ENCODE results near the gene TMEM131L. TPM values are rescaled to one million over a fixed set of nuclear protein-coding genes. Genes with fewer than 3 reads are reported as not detected.

The TMEM131L gene
- polyA plus RNA-seq, 2 of the 4 experiments (the other 2 are of a cell fraction): 3.4 to 5.0 TPM

GRCh38 chr4:153497091-153497531 is 31.0 kb downstream of the TMEM131L start:
- FAIRE-seq (no peak), DNase-seq (ENCODE audit: low read depth in 1 of 2, low spot score in 1 of 2) (peak in 1 of 2 experiments; percentile 3), ATAC-seq (no peak)
- TF ChIP-seq HEYL (CRISPR knock-in tag; IDR thresholded peaks at IDR 0.05): no peak
- TF ChIP-seq POLR2AphosphoS2 (conservative IDR thresholded peaks at IDR 0.05; ENCODE audit: low read length): no peak
- no peak for TF ChIP-seq EP300 (IDR thresholded peaks at IDR 0.05)
- TF ChIP-seq SMC3 (IDR thresholded peaks at IDR 0.05): no peak
- TF ChIP-seq KDM5A (IDR thresholded peaks at IDR 0.05): no peak
- no peak for TF ChIP-seq GATA3 (IDR thresholded peaks at IDR 0.05; ENCODE audit: borderline replicate concordance)
- TF ChIP-seq HOXB13 (CRISPR knock-in tag; IDR thresholded peaks at IDR 0.05; ENCODE audit: low read depth): no peak
- no peak for TF ChIP-seq FOSL2 (IDR thresholded peaks at IDR 0.05)
- TF ChIP-seq FOSL2 (CRISPR knock-in tag; IDR thresholded peaks at IDR 0.05): no peak
- no peak for TF ChIP-seq NR3C1 (IDR thresholded peaks at IDR 0.05)
- no peak for TF ChIP-seq HDAC2 (IDR thresholded peaks at IDR 0.05)
- no peak for TF ChIP-seq ESRRA (IDR thresholded peaks at IDR 0.05; ENCODE audit: borderline replicate concordance, low read length)
- TF ChIP-seq CBX2 (IDR thresholded peaks at IDR 0.05; ENCODE audit: borderline replicate concordance, low read depth): no peak
- no peak for TF ChIP-seq CEBPB (IDR thresholded peaks at IDR 0.05)
- TF ChIP-seq MAX (IDR thresholded peaks at IDR 0.05): no peak
- POLR2A ChIA-PET: no interaction called here
- Histone ChIP-seq H3K4me2 (no peak overlapping the region), H3K4me3 (no peak overlapping the region), H3K9me3 (no peaks in the 10 kb centered on the region), H3K27ac (no peak overlapping the region), H3K4me1 (0 out of 3 replicates have a peak, but pooled peaks cover 2% of the 10 kb centered on the region)
- CTCF ChIA-PET: no interaction called here
- 39% methylated on average over 4 of the region's 4 CpGs for WGBS (ENCODE audit: missing lambda C conversion rate)

- FAIRE-seq: no peak
- Histone ChIP-seq H3K4me3 (no peak overlapping the region), H3K4me2 (no peak overlapping the region), H3K9me3 (no peaks in the 10 kb centered on the region), H3K4me1 (0 out of 3 replicates have a peak, but pooled peaks cover 2% of the 10 kb centered on the region), H3K27ac (no peak overlapping the region)
- WGBS (ENCODE audit: missing lambda C conversion rate): 77% methylated on average over 9 of the region's 9 CpGs
- POLR2A ChIA-PET: interaction anchor here (0.6 kb wide), 1 partner anchor 24 kb away, joined by 3 read pairs; no protein-coding TSS in a partner anchor
- no peak for DNase-seq (ENCODE audit: low read depth in 1 of 2, low spot score in 1 of 2)
- CTCF ChIA-PET: interaction anchor here (0.6 kb wide), 1 partner anchor 169 kb away, joined by 4 read pairs; no protein-coding TSS in a partner anchor
- ATAC-seq: no peak
- TF ChIP-seq EHMT2 (IDR thresholded peaks at IDR 0.05; ENCODE audit: low read depth) (no peak), POLR2AphosphoS2 (conservative IDR thresholded peaks at IDR 0.05; ENCODE audit: low read length) (no peak), ATOH8 (CRISPR knock-in tag; IDR thresholded peaks at IDR 0.05; ENCODE audit: low read depth) (no peak), HOXB5 (CRISPR knock-in tag; IDR thresholded peaks at IDR 0.05) (no peak), NPAS2 (CRISPR knock-in tag; IDR thresholded peaks at IDR 0.05; ENCODE audit: borderline replicate concordance) (no peak), BHLHE40 (IDR thresholded peaks at IDR 0.05; ENCODE audit: low read depth, low read length) (no peak), RCOR1 (IDR thresholded peaks at IDR 0.05; ENCODE audit: low read depth, low read length) (no peak), ZFP36 (IDR thresholded peaks at IDR 0.05; ENCODE audit: borderline replicate concordance, partially characterized antibody) (no peak), POLR2A (IDR thresholded peaks at IDR 0.05; ENCODE audit: low read length) (no peak), RARB (CRISPR knock-in tag; IDR thresholded peaks at IDR 0.05) (no peak), KDM1A (IDR thresholded peaks at IDR 0.05; ENCODE audit: low read depth) (no peak), HEYL (CRISPR knock-in tag; IDR thresholded peaks at IDR 0.05) (no peak), MAZ (IDR thresholded peaks at IDR 0.05; ENCODE audit: borderline replicate concordance, low read depth, low read length) (no peak), ZSCAN20 (CRISPR knock-in tag; IDR thresholded peaks at IDR 0.05) (no peak), CTCF (IDR thresholded peaks at IDR 0.05) (no peak), PHF8 (IDR thresholded peaks at IDR 0.05; ENCODE audit: borderline replicate concordance, low read depth) (no peak), REST (IDR thresholded peaks at IDR 0.05) (no peak)
Observed at GRCh38 chr4:153497988-153498967, 32.1 kb downstream of the TMEM131L start.

All from A549 (cell line).